Coronary artery (tissue), 2 donors: ENCODE data around the gene EFCAB5.
"Not testable (repeated sequence)": the region's sequence is repeated elsewhere in the genome, so short reads cannot be mapped to it uniquely, and the experiment has no call there.

Experiments used
- DNase-seq: peaks from one replicate; pipeline ENCODE4 v3.0.0-alpha.2; 2017; ENCODE audit warnings: low spot score
- H3K27ac ChIP-seq, 2 donors: fragments of 200-600 bp; sonication (generic); one replicate each; pipeline ENCODE4 v1.5.1; 2016 to 2019
- H3K4me3 ChIP-seq: fragments of 200-600 bp; sonication (generic); 2 replicates; pipeline ENCODE4 v1.5.1; 2016; ENCODE audit warnings: mild to moderate bottlenecking, moderate library complexity
- CTCF ChIP-seq: fragments of 200-600 bp; sonication (generic); IDR thresholded peaks from one replicate; pipeline ENCODE4 v1.5.1; 2019; ENCODE audit warnings: antibody characterized with exemption

EFCAB5 gene

GRCh38 chr17:29941334-29941733 lies at the start of gene EFCAB5:
EFCAB5 (plus strand) TSS chr17:29941634; CDS start chr17:29941797, 163 bp downstream.
- DNase-seq, result no peak
- no peak within 1 kb of the TSS for H3K4me3 ChIP-seq
- H3K27ac ChIP-seq, result no peak within 1 kb of the TSS
- TF ChIP-seq CTCF, result no peak

- no peak overlapping the region for H3K27ac ChIP-seq
- DNase-seq, result no peak
- no peak overlapping the region for H3K4me3 ChIP-seq
- no peak for TF ChIP-seq CTCF
Observed at GRCh38 chr17:29892201-29892600, 49.2 kb upstream of the EFCAB5 start.

GRCh38 chr17:29897136-29897535 lies 44.3 kb upstream of the EFCAB5 start:
- H3K4me3 ChIP-seq, H3K27ac ChIP-seq, DNase-seq: not testable (repeated sequence)

DNA sequence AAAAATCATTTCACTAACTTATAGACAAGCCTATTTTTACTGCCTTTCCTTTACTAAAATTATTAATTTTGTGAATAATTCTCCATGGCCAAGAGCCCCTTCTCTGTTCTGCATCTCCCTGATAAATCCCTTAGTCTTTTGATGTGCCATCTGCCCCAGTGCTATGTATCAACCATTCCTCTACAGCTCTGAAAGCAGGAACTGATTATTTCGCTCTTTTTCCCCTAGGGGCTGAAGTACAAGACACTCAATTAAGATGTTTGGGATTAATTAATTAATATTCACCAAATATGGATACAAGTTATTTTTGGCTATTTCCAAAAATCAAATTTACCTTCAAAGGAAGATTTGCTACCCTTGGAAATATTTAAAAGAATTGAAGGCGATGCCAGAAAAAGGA lies 38.0 kb upstream of the EFCAB5 start:
- no peak overlapping the region for H3K27ac ChIP-seq
- DNase-seq, result no peak
- H3K4me3 ChIP-seq, result no peak overlapping the region
- no peak for TF ChIP-seq CTCF

DNA sequence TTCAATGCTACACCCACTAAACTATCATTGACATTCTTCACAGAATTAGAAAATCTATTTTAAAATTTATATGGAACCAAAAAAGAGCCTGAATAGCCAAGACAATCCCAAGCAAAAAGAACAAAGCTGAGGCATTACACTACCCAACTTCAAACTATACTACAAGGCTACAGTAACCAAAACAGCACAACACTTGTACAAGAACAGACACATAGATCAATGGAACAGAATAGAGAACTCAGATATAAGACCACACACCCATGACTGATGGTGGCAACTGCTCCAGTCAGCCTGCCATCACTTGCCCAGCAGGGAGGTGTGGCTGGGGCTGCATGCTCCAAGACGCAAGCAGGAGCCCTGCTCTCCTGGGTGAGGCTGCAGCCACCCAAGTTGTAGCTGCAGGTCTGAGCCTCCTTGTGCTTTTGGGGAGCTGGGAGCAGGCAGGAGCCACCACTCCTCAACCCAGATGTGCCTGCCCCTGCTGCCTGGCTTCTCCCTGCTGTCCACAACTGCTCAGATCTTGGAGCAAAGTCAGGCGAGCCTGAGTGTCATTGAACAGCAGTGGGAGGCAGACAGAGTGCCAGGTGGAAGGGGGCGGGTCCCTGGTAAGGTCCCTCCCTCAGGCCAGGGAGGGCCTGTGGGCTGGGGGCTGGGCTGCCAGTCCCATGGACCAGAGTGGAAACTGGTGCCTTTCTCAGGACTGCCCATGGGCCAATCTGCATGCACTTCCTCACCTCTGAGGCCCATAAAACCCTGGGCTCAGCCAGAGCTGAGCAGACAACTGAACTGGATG lies 36.2 kb upstream of the EFCAB5 start:
- TF ChIP-seq CTCF, result no peak
- H3K27ac ChIP-seq, result no peak overlapping the region
- H3K4me3 ChIP-seq, result no peak overlapping the region
- no peak for DNase-seq

DNA sequence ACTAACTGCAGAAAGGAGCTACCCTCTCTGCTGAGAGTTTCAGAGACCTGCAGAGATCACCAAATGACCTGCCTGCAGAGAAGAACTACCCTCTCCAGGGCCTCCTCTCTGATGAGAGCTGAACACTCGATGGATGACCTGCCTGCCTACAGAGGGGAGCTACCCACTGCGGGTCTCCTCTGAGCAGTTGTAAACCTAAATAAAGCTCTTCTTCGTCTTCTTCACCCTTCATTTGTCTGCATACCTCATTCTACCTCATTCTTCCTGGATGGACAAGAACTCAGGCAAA lies 35.6 kb upstream of the EFCAB5 start:
- Histone ChIP-seq H3K4me3 (no peak overlapping the region), H3K27ac (no peak overlapping the region)
- TF ChIP-seq CTCF, result no peak
- no peak for DNase-seq

DNA sequence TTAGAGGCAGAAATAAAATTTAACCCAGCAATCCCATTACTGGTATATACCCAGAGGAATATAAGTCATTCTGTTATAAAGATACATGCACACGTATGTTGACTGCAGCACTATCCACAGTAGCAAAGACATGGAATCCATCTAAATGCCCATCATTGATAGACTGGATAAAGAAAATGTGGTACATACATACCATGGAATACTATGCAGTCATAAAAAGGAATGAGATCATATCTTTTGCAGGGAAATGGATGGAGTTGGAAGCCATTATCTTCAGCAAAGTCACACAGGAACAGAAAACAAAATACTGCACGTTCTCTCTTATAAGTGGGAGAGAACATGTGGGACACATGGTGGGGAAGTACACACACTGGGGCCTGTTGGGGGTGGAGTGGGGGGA lies 34.5 kb upstream of the EFCAB5 start:
- no peak overlapping the region for H3K4me3 ChIP-seq
- DNase-seq, result no peak
- no peak overlapping the region for H3K27ac ChIP-seq
- no peak for TF ChIP-seq CTCF
